CD4-positive, alpha-beta memory T cell (primary cell): ENCODE data around the gene DNAH3. TPM values are rescaled to one million over a fixed set of nuclear protein-coding genes. Genes with fewer than 3 reads are reported as not detected.
"Not testable (repeated sequence)": the region's sequence is repeated elsewhere in the genome, so short reads cannot be mapped to it uniquely, and the experiment has no call there.

Experiments
- CTCF ChIA-PET: fragments of 350-600 bp; sonication (Branson Sonifier 250); formaldehyde crosslinking; loops from one replicate; lab custom pipeline; 2021; ENCODE audit warnings: inconsistent platforms; ENCODE audit not compliant: partially characterized antibody; lab: Charles Lee
- POLR2A ChIA-PET: fragments of 350-600 bp; sonication (Branson Sonifier 250); formaldehyde crosslinking; loops from one replicate; lab custom pipeline; 2021; ENCODE audit not compliant: partially characterized antibody; lab: Charles Lee
- DNase-seq, 5 donors: peaks; one replicate each; pipeline versions ENCODE4 v3.0.0 to v3.0.0-alpha.2; 2020 to 2022; ENCODE audit warnings: mixed read lengths in 1 of 5
- H3K27ac ChIP-seq: one replicate; pipeline ENCODE4 v1.7.0; 2013; ENCODE audit warnings: low read depth, low read length
- H3K27me3 ChIP-seq: 2 replicates; pipeline ENCODE4 v1.7.0; 2013; ENCODE audit warnings: mild to moderate bottlenecking, low read length, moderate library complexity; ENCODE audit not compliant: insufficient read depth
- H3K36me3 ChIP-seq: 2 replicates; pipeline ENCODE4 v1.7.0; 2013; ENCODE audit warnings: mild to moderate bottlenecking, low read length, moderate library complexity; ENCODE audit not compliant: insufficient read depth
- H3K4me1 ChIP-seq: 2 replicates; pipeline ENCODE4 v1.7.0; 2013; ENCODE audit warnings: mild to moderate bottlenecking, low read length, moderate library complexity; ENCODE audit not compliant: insufficient read depth
- H3K4me3 ChIP-seq, 2 donors: one replicate each; pipeline ENCODE4 v1.7.0; 2013; ENCODE audit warnings: low read length in 2 of 2, mild to moderate bottlenecking in 1 of 2
- H3K9me3 ChIP-seq, 2 donors: one replicate each; pipeline ENCODE4 v1.7.0; 2013; ENCODE audit warnings: low read length in 2 of 2, control low read depth in 1 of 2; ENCODE audit not compliant: control insufficient read depth in 1 of 2
- H3K27ac Mint-ChIP-seq, 7 donors: one replicate each; pipeline ENCODE4 v1.8.0; 2020 to 2021; ENCODE audit warnings: mixed read lengths in 7 of 7, mild to moderate bottlenecking in 6 of 7, inconsistent platforms in 3 of 7, moderate library complexity in 3 of 7
- H3K27me3 Mint-ChIP-seq, 2 donors: one replicate each; pipeline ENCODE4 v1.8.0; 2020 to 2021; ENCODE audit warnings: mixed read lengths in 2 of 2
- H3K36me3 Mint-ChIP-seq, 2 donors: one replicate each; pipeline ENCODE4 v1.8.0; 2020 to 2021; ENCODE audit warnings: mixed read lengths in 2 of 2, inconsistent platforms in 1 of 2, mild to moderate bottlenecking in 1 of 2
- H3K4me1 Mint-ChIP-seq, 4 donors: one replicate each; pipeline ENCODE4 v1.8.0; 2020 to 2021; ENCODE audit warnings: mixed read lengths in 4 of 4, mild to moderate bottlenecking in 1 of 4
- H3K4me3 Mint-ChIP-seq, 8 donors: one replicate each; pipeline ENCODE4 v1.8.0; 2020 to 2021; ENCODE audit warnings: mixed read lengths in 8 of 8, mild to moderate bottlenecking in 7 of 8, moderate library complexity in 6 of 8, inconsistent platforms in 3 of 8
- H3K9me3 Mint-ChIP-seq, 8 donors: one replicate each; pipeline ENCODE4 v1.8.0; 2020 to 2021; ENCODE audit warnings: mixed read lengths in 8 of 8, mild to moderate bottlenecking in 5 of 8, inconsistent platforms in 3 of 8, moderate library complexity in 1 of 8
- intact Hi-C: fragments of 100-400 bp; cut with micrococcal nuclease; formaldehyde crosslinking; loops from one replicate; pipeline ENCODE4 v1.15.1; 2023
- polyA plus RNA-seq, 2 donors: library from polyadenylated mRNA; unstranded; fragments of 300-500 nt; fragmentation: Illumina TruSeq; gene quantifications; one replicate each; pipeline ENCODE4 v1.2.3, GENCODE V29; 2021
- total RNA-seq, 2 experiments: library from RNA; stranded (reverse); gene quantifications; one replicate each; pipeline ENCODE4 v1.2.3, GENCODE V29; 2021

DNAH3 gene, protein sequence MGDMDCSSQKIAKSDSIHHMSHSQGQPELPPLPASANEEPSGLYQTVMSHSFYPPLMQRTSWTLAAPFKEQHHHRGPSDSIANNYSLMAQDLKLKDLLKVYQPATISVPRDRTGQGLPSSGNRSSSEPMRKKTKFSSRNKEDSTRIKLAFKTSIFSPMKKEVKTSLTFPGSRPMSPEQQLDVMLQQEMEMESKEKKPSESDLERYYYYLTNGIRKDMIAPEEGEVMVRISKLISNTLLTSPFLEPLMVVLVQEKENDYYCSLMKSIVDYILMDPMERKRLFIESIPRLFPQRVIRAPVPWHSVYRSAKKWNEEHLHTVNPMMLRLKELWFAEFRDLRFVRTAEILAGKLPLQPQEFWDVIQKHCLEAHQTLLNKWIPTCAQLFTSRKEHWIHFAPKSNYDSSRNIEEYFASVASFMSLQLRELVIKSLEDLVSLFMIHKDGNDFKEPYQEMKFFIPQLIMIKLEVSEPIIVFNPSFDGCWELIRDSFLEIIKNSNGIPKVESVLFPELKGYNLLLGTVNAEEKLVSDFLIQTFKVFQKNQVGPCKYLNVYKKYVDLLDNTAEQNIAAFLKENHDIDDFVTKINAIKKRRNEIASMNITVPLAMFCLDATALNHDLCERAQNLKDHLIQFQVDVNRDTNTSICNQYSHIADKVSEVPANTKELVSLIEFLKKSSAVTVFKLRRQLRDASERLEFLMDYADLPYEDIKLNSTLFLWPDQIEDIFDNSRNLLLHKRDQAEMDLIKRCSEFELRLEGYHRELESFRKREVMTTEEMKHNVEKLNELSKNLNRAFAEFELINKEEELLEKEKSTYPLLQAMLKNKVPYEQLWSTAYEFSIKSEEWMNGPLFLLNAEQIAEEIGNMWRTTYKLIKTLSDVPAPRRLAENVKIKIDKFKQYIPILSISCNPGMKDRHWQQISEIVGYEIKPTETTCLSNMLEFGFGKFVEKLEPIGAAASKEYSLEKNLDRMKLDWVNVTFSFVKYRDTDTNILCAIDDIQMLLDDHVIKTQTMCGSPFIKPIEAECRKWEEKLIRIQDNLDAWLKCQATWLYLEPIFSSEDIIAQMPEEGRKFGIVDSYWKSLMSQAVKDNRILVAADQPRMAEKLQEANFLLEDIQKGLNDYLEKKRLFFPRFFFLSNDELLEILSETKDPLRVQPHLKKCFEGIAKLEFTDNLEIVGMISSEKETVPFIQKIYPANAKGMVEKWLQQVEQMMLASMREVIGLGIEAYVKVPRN (N-terminal part only)
- total RNA-seq = not detected
- polyA plus RNA-seq = not detected

DNA sequence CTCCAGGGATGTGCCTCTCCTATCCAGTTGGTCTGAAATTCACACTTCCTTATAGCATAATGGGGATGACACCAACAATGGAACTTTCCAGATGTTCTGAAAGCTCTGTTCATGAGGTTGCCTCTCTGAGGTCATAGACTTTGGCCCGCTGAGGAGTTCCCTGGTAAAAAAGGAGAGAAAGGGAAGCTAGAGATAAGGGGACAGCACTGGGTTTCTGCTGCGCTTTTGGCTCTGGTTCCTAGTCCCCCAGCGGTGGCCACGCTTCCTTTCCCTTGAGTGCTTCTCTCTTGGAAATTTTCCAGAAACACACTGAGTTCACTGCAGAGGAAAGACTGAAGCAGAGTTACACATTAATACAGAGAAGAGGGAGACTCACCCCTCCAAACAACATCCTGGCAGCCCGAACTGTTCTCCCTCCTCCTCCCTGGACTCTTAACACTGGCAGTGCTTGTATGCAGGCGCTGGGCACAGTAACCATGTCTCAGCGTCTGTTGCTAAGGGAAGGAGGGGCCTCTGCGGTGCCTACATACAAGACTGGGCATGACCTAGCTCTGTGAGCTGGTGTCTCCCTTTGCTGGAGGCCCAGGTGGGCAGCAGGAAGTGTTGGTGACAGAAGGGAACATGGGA is at the start of gene DNAH3:
Gene DNAH3 (minus strand): TSS at position 472 of the 627 bp plus-strand sequence. CDS start 527 bp downstream, outside the sequence.
- POLR2A ChIA-PET = no interaction called here
- Histone ChIP-seq H3K4me1 (no peaks in the 10 kb centered on the region), H3K27ac (no peak within 1 kb of the TSS), H3K27me3 (no peaks in the 10 kb centered on the region), H3K36me3 (no peaks in the 10 kb centered on the region), H3K4me3 (no peak within 1 kb of the TSS), H3K9me3 (no peaks in the 10 kb centered on the region)
- DNase-seq = no peak
- no peaks in the 10 kb centered on the region for H3K4me1 Mint-ChIP-seq
- peaks cover 23 to 25% of the 10 kb centered on the region in 2 donors for H3K27me3 Mint-ChIP-seq
- no peaks in the 10 kb centered on the region for H3K9me3 Mint-ChIP-seq
- no peak within 1 kb of the TSS for H3K4me3 Mint-ChIP-seq
- peak within 1 kb of the TSS in 1 of 7 donors; percentile 64 for H3K27ac Mint-ChIP-seq
- CTCF ChIA-PET = interaction anchor here (1.0 kb wide), 1 partner anchor 404 kb away, joined by 3 read pairs; no protein-coding TSS in a partner anchor
- intact Hi-C loops = no loop called here
- no peaks in the 10 kb centered on the region for H3K36me3 Mint-ChIP-seq

DNA sequence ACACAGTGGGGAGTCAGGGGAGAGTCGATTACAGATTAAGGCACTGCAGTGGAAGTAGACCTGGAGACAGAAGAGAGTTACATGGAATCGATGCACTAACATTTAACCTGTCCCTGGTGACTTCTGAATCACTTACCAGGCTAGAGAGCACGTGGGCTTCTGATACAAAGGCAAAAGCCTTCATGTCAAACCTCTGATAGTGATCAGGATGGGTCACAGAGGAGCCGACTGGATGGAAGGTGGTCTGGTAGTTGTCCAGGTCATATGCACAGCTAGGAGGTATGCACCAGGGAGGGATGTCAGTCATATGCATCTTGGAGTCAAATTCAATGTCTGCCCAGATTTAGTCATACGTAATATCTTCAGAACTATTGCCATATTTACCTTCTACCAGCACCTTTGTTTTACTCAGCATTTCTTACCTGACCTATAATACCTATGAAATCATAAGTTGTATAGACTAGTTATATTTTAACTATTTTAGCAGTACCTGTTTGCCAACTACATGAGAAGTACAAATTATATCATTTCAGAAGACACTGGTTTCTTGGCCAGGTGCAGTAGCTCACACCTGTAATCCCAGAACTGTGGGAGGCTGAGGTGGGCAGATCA is 49.1 kb upstream of the DNAH3 start:
- H3K4me1 Mint-ChIP-seq = no peaks in the 10 kb centered on the region
- H3K27ac Mint-ChIP-seq = no peak overlapping the region
- peaks cover 3 to 24% of the 10 kb centered on the region in 2 donors for H3K27me3 Mint-ChIP-seq
- no peak overlapping the region for H3K4me3 Mint-ChIP-seq
- no peak overlapping the region for H3K4me3 ChIP-seq
- no peaks in the 10 kb centered on the region for H3K4me1 ChIP-seq
- no peaks in the 10 kb centered on the region for H3K36me3 Mint-ChIP-seq
- no peaks in the 10 kb centered on the region for H3K27me3 ChIP-seq
- H3K36me3 ChIP-seq = no peaks in the 10 kb centered on the region
- intact Hi-C loops = no loop called here
- ChIA-PET CTCF (interaction anchor here (3.3 kb wide), 1 partner anchor 11 kb away, joined by 27 read pairs; no protein-coding TSS in a partner anchor), POLR2A (no interaction called here)
- H3K9me3 ChIP-seq = no peaks in the 10 kb centered on the region
- no peaks in the 10 kb centered on the region for H3K9me3 Mint-ChIP-seq
- H3K27ac ChIP-seq = no peak overlapping the region
- DNase-seq = no peak

DNA sequence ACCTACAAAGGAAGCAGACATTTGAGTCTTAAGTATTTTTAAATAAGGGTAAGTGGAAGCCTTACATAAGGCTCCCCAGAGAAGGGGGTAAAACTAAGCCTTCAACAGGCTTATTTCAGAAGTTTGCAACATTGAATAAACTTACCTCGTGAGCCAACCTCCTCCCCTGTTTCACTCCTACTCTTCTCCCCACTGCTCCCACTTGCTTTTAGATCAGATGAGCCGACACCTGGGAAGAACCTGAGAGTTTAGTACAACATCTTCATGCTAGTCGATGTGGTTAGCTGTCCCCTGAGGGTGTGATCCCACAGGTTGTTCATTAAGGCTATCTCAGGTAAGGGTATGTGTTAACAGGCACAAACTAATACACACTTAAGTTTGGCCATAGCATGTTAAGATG is 47.0 kb upstream of the DNAH3 start:
- Histone ChIP-seq H3K27me3 (no peaks in the 10 kb centered on the region), H3K36me3 (no peaks in the 10 kb centered on the region), H3K27ac (no peak overlapping the region), H3K9me3 (no peaks in the 10 kb centered on the region), H3K4me3 (no peak overlapping the region), H3K4me1 (no peaks in the 10 kb centered on the region)
- H3K27ac Mint-ChIP-seq = no peak overlapping the region
- POLR2A ChIA-PET = no interaction called here
- no peaks in the 10 kb centered on the region for H3K4me1 Mint-ChIP-seq
- DNase-seq = no peak
- intact Hi-C loops = no loop called here
- peaks cover 4 to 32% of the 10 kb centered on the region in 2 donors for H3K27me3 Mint-ChIP-seq
- CTCF ChIA-PET = interaction anchor here (1.1 kb wide), 2 partner anchors 9 to 347 kb away, joined by 3 read pairs; no protein-coding TSS in a partner anchor
- H3K36me3 Mint-ChIP-seq = no peaks in the 10 kb centered on the region
- H3K4me3 Mint-ChIP-seq = no peak overlapping the region
- H3K9me3 Mint-ChIP-seq = no peaks in the 10 kb centered on the region

DNA sequence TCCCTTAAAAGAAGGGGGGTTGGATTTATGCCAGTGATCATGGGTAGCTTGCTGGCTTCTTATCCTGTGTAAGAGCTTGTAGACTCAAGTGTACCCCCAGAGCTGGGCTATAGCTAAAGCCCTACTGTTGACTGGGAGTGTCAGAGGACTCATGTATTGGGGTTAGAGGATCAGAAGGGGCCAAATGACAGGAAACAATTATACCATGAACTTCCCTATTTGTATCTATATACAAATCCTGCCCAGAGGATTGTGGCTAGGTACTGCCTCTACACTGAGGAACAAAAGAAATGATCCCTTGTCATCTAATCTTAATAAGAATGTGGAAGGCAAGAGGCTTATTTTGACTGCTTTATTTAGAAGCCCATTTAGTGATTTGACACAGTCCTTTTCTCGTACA is 46.5 kb upstream of the DNAH3 start:
- ChIA-PET POLR2A (no interaction called here), CTCF (interaction anchor here (1.1 to 1.2 kb wide), 3 partner anchors 9 to 346 kb away, joined by 3 read pairs; no protein-coding TSS in a partner anchor)
- no peaks in the 10 kb centered on the region for H3K27me3 ChIP-seq
- H3K27ac ChIP-seq = no peak overlapping the region
- no peak overlapping the region for H3K4me3 Mint-ChIP-seq
- no peak overlapping the region for H3K4me3 ChIP-seq
- DNase-seq = no peak
- H3K36me3 Mint-ChIP-seq = no peaks in the 10 kb centered on the region
- no peaks in the 10 kb centered on the region for H3K4me1 ChIP-seq
- intact Hi-C loops = no loop called here
- H3K36me3 ChIP-seq = no peaks in the 10 kb centered on the region
- H3K27ac Mint-ChIP-seq = no peak overlapping the region
- H3K9me3 Mint-ChIP-seq = peaks cover 0 to 2% (median 0%) of the 10 kb centered on the region in 8 donors
- no peaks in the 10 kb centered on the region for H3K9me3 ChIP-seq
- no peaks in the 10 kb centered on the region for H3K4me1 Mint-ChIP-seq
- H3K27me3 Mint-ChIP-seq = peaks cover 4 to 32% of the 10 kb centered on the region in 2 donors

DNA sequence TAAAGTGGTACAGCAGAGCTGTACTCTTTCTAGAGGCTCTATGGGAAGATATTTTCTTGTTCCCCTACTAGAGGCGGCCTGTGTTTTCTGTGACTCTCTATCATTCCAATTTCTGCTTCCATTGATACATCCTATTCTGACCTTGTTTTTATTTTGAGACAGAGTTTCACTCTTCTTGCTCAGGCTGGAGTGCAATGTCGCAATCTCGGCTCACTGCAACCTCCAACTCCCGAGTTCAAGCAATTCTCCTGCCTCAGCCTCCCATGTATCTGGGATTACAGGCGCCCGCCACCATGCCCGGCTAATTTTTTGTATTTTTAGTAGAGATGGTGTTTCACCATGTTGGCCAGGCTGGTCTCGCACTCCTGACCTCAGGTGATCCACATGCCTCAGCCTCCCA is 44.7 kb upstream of the DNAH3 start:
- H3K27ac Mint-ChIP-seq, intact Hi-C loops, H3K9me3 Mint-ChIP-seq, H3K27ac ChIP-seq, H3K9me3 ChIP-seq, H3K4me3 ChIP-seq, H3K36me3 Mint-ChIP-seq, H3K4me1 ChIP-seq, H3K4me3 Mint-ChIP-seq, H3K36me3 ChIP-seq, H3K4me1 Mint-ChIP-seq, DNase-seq, H3K27me3 ChIP-seq, POLR2A ChIA-PET: not testable (repeated sequence)
- peaks cover 5 to 27% of the 10 kb centered on the region in 2 donors for H3K27me3 Mint-ChIP-seq
- CTCF ChIA-PET = interaction anchor here (1.2 kb wide), 1 partner anchor 9 kb away, joined by 4 read pairs; no protein-coding TSS in a partner anchor

DNA sequence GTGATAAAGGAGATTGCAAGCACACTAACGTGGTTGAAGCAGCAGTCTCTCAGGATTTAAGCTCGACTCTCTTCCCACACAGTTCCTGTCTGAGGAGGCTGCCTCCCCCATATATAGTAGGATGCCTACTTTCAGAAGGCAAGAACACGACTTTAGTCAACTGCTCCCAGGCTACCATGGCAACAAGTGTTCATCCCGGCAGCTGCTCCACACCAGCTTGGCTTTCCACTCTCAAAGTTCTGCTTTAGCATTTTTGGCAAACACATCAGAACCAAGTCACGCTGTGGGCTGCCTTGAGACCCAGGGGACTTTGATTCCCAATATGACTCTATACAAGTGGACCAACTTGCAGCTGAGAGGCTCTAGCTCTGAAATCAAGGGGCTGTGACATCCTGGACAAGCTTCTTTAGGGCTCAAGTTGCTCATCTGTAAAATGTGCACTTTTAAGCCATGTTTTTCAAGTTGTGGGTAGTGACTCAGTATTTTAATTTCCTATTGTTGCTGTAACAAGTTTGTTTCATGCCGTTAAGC is 44.2 kb upstream of the DNAH3 start:
- H3K9me3 ChIP-seq = no peaks in the 10 kb centered on the region
- H3K36me3 Mint-ChIP-seq = no peaks in the 10 kb centered on the region
- no peak overlapping the region for H3K4me3 Mint-ChIP-seq
- no peak overlapping the region for H3K27ac ChIP-seq
- DNase-seq = no peak
- intact Hi-C loops = no loop called here
- H3K27me3 ChIP-seq = no peaks in the 10 kb centered on the region
- H3K4me1 ChIP-seq = no peaks in the 10 kb centered on the region
- H3K4me3 ChIP-seq = no peak overlapping the region
- H3K9me3 Mint-ChIP-seq = peaks cover 0 to 11% (median 0%) of the 10 kb centered on the region in 8 donors
- peaks cover 4 to 27% of the 10 kb centered on the region in 2 donors for H3K27me3 Mint-ChIP-seq
- ChIA-PET POLR2A (no interaction called here), CTCF (interaction anchor here (1.2 kb wide), 1 partner anchor 8 kb away, joined by 4 read pairs; no protein-coding TSS in a partner anchor)
- no peaks in the 10 kb centered on the region for H3K4me1 Mint-ChIP-seq
- H3K36me3 ChIP-seq = no peaks in the 10 kb centered on the region
- no peak overlapping the region for H3K27ac Mint-ChIP-seq
